HepG2 (cell line): ENCODE data around the gene LRRN2. TPM values are rescaled to one million over a fixed set of nuclear protein-coding genes. Genes with fewer than 3 reads are reported as not detected.

Experiments used
- ARNT ChIP-seq: fragments of 450-650 bp; IDR thresholded peaks from 2 replicates; pipeline ENCODE4 v1.6.1; 2017
- ATF3 ChIP-seq: sonication (generic); formaldehyde crosslinking; IDR thresholded peaks from 2 replicates; pipeline ENCODE4 v1.4.0; 2020; ENCODE audit warnings: missing genetic modification reagents
- NFE2L1 ChIP-seq: sonication (generic); formaldehyde crosslinking; IDR thresholded peaks from 2 replicates; pipeline ENCODE4 v1.4.0; 2020; ENCODE audit warnings: missing genetic modification reagents, mild to moderate bottlenecking, borderline replicate concordance
- PHF5A ChIP-seq: IDR thresholded peaks from one replicate; pipeline ENCODE4 v1.6.1; 2018; ENCODE audit warnings: low read depth, missing genetic modification reagents; ENCODE audit not compliant: unreplicated experiment
- POLR2A ChIP-seq, 2 experiments: IDR thresholded peaks; 2 replicates each; pipeline ENCODE4 v1.6.1; 2011; ENCODE audit warnings: low read depth in 2 of 2, low read length in 2 of 2, mild to moderate bottlenecking in 1 of 2, moderate library complexity in 1 of 2; ENCODE audit not compliant: insufficient read depth in 1 of 2
- ZNF253 ChIP-seq: sonication (generic); formaldehyde crosslinking; IDR thresholded peaks from 2 replicates; pipeline ENCODE4 v1.8.0; 2022; ENCODE audit warnings: mild to moderate bottlenecking, missing genetic modification reagents, borderline replicate concordance
- ZNF546 ChIP-seq: sonication (generic); formaldehyde crosslinking; conservative IDR thresholded peaks from 2 replicates; pipeline ENCODE4 v1.8.1; 2023; ENCODE audit warnings: mild to moderate bottlenecking, missing genetic modification reagents
- polyA plus RNA-seq, 8 experiments: library from polyadenylated mRNA; depleted of rRNA in 3 of 8; stranded (reverse) in 7 of 8; unstranded in 1 of 8; fragments of >200 nt; fragmentation: Illumina TruSeq in 4 of 8; extraction: Trizol in 4 of 8; gene quantifications; 2 replicates each; pipeline versions ENCODE4 v1.2.1 to v1.2.3, GENCODE V29; 2011 to 2016; ENCODE audit warnings: low read depth in 4 of 8, missing spikeins in 1 of 8, mixed read lengths in 1 of 8; ENCODE audit not compliant: insufficient read depth in 1 of 8
- total RNA-seq, 5 experiments: library from RNA; depleted of rRNA; stranded (reverse); fragments of >200 nt; fragmentation: Illumina TruSeq; extraction: Trizol; gene quantifications; 2 replicates each; pipeline ENCODE4 v1.2.3, GENCODE V29; 2016; ENCODE audit warnings: low read depth in 1 of 5
- TF ChIP-seq, protein P1 (sequence below): IDR thresholded peaks from 2 replicates; pipeline ENCODE4 v1.6.1; 2016; ENCODE audit warnings: control low read depth
- TF ChIP-seq, protein P2 (sequence below): sonication (generic); formaldehyde crosslinking; IDR thresholded peaks from 2 replicates; pipeline ENCODE4 v1.4.0; 2020; ENCODE audit warnings: missing genetic modification reagents, borderline replicate concordance
- TF ChIP-seq, protein P3 (sequence below): sonication (generic); formaldehyde crosslinking; IDR thresholded peaks from 2 replicates; pipeline ENCODE4 v1.9.0; 2021; ENCODE audit warnings: missing genetic modification reagents, borderline replicate concordance

The LRRN2 gene
- total and polyA plus RNA-seq, 2 of the 13 experiments (the other 11 are each of a cell fraction or from before 2014, with no cell fraction given) = not detected

- TF ChIP-seq, protein P1, sequence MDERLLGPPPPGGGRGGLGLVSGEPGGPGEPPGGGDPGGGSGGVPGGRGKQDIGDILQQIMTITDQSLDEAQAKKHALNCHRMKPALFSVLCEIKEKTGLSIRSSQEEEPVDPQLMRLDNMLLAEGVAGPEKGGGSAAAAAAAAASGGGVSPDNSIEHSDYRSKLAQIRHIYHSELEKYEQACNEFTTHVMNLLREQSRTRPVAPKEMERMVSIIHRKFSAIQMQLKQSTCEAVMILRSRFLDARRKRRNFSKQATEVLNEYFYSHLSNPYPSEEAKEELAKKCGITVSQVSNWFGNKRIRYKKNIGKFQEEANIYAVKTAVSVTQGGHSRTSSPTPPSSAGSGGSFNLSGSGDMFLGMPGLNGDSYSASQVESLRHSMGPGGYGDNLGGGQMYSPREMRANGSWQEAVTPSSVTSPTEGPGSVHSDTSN (CRISPR knock-in tag) = no peak
- TF ChIP-seq ATF3 (CRISPR knock-in tag) (no peak), POLR2A (IDR thresholded peaks at IDR 0.05; ENCODE audit: insufficient read depth in 1 of 2, low read depth in 2 of 2, low read length in 2 of 2) (no peak), NFE2L1 (CRISPR knock-in tag) (no peak), ARNT (no peak), ZNF253 (CRISPR knock-in tag) (no peak), PHF5A (no peak), ZNF546 (CRISPR knock-in tag) (no peak)
- TF ChIP-seq, protein P2, sequence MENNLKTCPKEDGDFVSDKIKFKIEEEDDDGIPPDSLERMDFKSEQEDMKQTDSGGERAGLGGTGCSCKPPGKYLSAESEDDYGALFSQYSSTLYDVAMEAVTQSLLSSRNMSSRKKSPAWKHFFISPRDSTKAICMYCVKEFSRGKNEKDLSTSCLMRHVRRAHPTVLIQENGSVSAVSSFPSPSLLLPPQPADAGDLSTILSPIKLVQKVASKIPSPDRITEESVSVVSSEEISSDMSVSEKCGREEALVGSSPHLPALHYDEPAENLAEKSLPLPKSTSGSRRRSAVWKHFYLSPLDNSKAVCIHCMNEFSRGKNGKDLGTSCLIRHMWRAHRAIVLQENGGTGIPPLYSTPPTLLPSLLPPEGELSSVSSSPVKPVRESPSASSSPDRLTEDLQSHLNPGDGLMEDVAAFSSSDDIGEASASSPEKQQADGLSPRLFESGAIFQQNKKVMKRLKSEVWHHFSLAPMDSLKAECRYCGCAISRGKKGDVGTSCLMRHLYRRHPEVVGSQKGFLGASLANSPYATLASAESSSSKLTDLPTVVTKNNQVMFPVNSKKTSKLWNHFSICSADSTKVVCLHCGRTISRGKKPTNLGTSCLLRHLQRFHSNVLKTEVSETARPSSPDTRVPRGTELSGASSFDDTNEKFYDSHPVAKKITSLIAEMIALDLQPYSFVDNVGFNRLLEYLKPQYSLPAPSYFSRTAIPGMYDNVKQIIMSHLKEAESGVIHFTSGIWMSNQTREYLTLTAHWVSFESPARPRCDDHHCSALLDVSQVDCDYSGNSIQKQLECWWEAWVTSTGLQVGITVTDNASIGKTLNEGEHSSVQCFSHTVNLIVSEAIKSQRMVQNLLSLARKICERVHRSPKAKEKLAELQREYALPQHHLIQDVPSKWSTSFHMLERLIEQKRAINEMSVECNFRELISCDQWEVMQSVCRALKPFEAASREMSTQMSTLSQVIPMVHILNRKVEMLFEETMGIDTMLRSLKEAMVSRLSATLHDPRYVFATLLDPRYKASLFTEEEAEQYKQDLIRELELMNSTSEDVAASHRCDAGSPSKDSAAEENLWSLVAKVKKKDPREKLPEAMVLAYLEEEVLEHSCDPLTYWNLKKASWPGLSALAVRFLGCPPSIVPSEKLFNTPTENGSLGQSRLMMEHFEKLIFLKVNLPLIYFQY (CRISPR knock-in tag) = no peak
- TF ChIP-seq, protein P3, sequence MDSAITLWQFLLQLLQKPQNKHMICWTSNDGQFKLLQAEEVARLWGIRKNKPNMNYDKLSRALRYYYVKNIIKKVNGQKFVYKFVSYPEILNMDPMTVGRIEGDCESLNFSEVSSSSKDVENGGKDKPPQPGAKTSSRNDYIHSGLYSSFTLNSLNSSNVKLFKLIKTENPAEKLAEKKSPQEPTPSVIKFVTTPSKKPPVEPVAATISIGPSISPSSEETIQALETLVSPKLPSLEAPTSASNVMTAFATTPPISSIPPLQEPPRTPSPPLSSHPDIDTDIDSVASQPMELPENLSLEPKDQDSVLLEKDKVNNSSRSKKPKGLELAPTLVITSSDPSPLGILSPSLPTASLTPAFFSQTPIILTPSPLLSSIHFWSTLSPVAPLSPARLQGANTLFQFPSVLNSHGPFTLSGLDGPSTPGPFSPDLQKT (CRISPR knock-in tag) = no peak
These were observed 16.0 kb downstream of the LRRN2 start (continued) for GRCh38 chr1:204669579-204669978.
